GM12873 (cell line): ENCODE measurements around the gene LHFPL5.

Experiments
- TF ChIP-seq, protein P1 (sequence below): IDR thresholded peaks from 2 replicates; pipeline ENCODE4 v1.5.1; 2012; ENCODE audit warnings: low read depth, mild to moderate bottlenecking, moderate library complexity, low read length, control low read depth; ENCODE audit not compliant: insufficient read depth; ENCODE audit errors: missing control alignments

Gene LHFPL5

DNA sequence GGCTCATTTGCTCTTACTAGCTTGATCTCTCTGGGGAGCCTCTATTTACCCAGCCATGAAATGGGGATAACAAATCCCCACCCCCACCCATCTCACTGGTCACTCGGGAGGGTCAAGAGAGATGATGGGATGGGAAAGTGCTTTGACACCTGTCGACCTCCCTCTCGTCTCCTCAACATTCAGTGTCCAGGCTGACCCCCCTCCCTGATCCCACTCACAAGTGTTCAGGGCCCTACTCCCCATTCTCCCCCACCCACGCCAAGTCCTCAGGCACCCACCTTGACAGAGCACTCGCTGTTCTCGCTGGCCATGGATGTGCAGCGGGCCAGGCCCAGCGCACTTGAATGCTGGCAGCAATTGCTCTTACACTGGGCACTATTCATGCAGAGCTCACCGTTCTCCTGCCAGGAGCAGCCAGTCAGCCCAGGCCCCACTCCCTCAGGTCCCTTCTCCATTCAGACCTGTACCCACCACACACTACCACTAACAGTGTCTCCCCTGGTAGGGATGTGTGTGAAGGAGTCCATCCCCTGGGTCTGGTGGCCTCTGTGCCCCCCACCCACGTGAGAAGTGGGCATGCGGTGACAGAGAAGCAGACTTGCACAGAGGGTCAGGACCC is 9.6 kb upstream of the LHFPL5 start:
- TF ChIP-seq, protein P1, sequence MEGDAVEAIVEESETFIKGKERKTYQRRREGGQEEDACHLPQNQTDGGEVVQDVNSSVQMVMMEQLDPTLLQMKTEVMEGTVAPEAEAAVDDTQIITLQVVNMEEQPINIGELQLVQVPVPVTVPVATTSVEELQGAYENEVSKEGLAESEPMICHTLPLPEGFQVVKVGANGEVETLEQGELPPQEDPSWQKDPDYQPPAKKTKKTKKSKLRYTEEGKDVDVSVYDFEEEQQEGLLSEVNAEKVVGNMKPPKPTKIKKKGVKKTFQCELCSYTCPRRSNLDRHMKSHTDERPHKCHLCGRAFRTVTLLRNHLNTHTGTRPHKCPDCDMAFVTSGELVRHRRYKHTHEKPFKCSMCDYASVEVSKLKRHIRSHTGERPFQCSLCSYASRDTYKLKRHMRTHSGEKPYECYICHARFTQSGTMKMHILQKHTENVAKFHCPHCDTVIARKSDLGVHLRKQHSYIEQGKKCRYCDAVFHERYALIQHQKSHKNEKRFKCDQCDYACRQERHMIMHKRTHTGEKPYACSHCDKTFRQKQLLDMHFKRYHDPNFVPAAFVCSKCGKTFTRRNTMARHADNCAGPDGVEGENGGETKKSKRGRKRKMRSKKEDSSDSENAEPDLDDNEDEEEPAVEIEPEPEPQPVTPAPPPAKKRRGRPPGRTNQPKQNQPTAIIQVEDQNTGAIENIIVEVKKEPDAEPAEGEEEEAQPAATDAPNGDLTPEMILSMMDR, result no peak

DNA sequence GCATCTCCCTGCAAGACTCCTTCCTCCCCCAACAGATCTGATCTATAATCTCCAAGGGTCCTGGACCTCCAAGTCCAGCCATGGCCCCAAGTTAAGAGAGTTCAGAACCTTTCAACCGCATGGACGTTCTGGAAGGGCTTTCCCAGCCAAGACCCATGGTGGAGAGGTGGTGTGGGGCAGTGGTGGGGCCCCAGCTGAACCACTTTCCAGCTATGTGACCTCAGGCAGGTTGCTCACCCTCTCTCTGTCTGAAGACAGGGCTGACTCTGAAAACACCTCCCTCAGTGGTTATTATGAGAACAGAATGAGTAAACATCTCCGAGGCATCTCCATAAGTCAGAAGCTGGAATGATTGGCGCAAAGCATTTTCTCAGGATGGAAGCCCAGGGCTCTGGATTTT is 8.9 kb upstream of the LHFPL5 start:
- TF ChIP-seq, protein P1, result no peak

DNA sequence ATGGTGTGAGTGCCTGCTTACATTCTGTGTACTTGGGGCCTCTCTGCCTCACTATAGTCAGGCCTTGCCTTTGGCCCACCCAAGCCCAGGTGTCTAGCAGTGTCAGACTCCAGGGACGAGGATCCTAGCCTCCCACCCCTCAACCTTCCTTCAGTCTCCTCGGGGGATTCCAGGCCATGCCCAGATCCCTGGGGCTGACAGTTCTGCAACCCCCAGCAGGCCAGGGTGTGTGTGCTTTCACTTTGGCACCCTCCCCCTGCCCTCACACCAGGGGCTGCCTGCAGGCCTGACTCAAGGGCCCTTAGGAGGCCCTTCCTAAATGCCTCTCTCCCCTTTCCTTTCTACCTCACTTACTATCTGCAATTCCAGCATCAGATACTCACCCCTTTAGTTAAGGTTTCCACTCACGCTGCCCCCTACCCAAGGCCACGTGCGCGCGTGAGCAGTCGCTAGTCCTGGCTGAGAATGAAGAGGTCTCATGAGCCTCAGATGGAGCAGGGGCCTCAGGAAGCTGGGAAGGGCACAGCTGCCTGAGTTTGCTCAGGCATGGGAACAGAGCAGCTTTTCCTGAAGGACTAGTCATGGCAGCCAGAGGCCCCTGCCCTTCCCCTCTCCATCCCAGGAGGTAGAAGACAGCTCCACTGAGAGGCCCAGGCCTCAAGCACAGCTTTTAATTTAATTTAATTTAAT is 7.2 kb upstream of the LHFPL5 start:
- TF ChIP-seq, protein P1, result no peak

DNA sequence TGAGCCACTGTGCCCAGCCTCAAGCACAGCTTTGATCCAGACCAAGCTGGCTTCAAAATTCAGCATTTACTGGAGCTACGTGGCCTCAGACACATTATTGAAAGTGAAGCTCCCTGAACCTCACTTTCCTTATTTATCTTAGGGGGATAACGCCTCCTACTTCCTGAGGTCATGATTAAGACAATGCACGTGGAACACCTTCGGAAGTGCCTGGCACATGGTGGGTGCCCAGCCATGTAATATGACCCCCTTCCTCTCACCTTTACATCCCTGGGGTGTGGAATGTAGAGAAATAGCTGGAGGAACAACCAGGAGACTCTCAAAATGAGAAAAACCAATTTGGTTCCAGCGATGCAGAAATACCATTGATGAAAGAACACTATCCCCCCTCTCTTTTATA is 6.4 kb upstream of the LHFPL5 start:
- TF ChIP-seq, protein P1, result no peak

DNA sequence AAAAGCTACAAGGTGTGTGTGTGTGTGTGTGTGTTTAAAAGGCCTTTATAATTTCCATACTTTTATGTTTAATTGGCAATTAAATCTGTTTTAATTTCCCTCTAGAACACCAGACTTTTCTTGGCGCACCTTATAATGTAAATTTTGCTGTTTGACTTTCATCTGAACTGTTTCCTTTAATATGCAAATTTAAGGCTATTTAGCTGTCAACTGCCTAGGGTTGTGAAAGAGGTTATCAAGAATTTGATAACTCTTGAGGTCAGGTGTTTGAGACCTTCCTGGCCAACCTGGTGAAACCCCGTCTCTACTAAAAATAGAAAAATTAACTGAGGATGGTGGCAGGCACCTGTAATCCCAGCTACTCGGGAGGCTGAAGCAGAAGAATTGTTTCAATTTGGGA is 4.0 kb upstream of the LHFPL5 start:
- TF ChIP-seq, protein P1, result no peak

DNA sequence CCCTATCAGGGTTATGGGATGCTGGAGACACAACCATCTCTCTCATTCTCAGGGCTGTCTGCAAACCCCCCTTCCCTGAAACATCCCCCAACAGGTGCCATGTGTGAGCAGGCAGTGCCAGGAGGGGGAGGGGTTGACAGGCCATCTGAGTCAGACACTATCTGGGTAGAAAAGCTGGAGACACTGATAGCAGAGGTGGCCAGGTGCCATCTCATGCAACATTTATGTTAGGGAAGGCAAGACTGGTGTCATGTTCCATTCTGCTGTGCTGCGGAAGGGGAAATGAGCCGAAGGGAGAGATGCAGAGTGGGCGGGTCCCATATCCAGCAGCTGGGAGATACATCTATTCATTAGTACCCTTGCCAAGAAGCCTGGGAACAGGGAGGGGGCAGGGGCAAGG is 3.5 kb downstream of the LHFPL5 start:
- TF ChIP-seq, protein P1, result no peak

DNA sequence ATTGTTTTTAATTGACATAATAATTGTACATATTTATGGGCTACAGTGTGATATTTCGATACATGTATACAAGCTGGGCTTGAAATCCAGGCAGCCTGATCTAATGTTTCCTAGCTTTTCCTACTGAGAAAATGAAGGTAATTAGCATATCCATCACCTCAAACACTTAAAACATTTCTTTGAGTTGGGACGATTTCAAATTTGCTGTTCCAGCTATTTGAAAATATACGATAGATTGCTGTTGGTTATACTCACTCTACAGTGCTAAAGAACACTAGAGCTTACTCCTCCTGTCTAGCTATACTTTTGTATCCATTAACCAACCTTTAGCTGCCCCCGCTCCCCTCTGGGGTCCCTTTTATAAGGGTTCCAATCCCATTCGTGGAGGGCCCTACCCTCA is 4.7 kb downstream of the LHFPL5 start:
- TF ChIP-seq, protein P1, result no peak
